HG03575 (cell line): Measurements from ENCODE around the gene DISP2.
A peak's percentile ranks its signal among the peaks of the same experiment; 100 is the strongest.

Source experiments
- ATAC-seq: cut with Tn5 transposase; IDR thresholded peaks from one replicate; pipeline ENCODE4 v1.9.1; 2021; ENCODE audit not compliant: unreplicated experiment, insufficient number of reproducible peaks, low FRiP score; ENCODE audit errors: extremely low read depth

DISP2 gene

DNA sequence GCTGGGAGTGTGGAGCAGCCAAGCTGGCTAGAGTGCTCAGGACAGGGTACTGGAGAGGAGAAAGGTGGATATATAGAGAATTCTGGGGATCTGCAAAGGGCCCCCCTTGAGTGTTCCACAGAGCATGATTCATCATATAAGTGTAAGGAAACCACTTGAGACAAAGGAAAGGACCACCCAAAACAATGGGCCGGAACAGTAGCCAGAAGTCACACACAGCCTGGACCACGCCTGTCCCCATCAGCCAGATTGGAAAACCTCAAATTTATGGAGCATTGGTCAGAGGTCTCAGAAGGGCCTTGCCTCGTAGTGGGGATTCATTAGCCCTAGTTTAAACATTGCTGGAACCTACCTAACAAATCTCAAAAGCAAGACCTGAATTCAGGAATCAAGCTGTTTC is 19.6 kb downstream of the DISP2 start:
- ATAC-seq = no peak

DNA sequence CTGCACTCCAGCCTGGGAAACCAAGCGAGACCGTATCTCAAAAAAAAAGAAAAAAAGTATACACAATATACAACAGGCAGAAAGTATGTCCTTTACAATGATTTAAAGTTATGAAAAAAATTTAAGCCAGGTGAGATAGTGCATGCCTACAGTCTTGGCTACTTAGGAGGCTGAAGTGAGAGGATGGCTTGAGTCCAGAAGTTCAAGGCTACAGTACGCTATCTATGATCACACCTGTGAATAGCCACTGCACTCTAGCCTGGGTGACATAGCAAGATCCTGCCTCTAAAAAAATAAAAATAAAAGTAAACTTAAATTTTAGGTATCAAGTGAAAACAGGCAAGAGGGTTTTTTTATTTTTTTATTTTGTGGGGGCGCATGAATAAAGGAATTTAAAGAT is 21.4 kb downstream of the DISP2 start:
- ATAC-seq = no peak

DNA sequence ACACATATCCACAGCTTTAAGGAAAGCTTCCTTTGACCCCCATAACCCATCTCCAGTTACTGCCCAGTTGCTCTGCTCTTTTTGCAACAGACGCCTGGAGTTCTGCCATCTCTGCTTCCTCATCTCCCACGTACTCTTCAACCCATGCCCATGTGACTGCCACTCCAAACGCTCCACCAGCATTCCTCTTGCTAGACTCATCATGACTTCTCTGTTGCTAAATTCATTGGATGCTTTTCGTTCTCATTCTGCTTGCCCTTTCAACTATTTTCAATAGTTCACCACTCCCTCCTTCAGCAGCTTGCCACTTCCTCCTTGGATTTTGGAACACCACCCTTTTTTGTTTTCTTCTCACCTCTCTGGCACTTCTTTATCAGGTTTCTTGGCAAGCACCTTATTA is 21.8 kb downstream of the DISP2 start:
- ATAC-seq = no peak

DNA sequence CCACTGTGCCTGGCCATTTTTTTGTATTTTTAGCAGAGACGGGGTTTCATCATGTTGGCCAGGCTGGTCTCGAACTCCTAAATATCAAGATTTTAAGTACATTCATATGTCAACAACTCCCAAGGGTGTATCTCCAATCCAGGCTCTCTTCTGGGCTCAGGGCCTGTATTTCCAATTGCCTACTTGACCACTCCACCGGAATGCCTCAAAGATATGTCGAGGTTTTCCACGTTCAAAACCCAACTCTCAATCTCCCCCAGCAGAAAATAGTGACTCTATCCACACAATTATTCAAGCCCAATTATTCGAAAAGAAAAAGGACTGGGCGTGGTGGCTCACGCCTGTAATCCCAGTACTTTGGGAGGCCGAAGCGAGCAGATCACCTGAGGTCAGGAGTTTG is 22.6 kb downstream of the DISP2 start:
- ATAC-seq = no peak

DNA sequence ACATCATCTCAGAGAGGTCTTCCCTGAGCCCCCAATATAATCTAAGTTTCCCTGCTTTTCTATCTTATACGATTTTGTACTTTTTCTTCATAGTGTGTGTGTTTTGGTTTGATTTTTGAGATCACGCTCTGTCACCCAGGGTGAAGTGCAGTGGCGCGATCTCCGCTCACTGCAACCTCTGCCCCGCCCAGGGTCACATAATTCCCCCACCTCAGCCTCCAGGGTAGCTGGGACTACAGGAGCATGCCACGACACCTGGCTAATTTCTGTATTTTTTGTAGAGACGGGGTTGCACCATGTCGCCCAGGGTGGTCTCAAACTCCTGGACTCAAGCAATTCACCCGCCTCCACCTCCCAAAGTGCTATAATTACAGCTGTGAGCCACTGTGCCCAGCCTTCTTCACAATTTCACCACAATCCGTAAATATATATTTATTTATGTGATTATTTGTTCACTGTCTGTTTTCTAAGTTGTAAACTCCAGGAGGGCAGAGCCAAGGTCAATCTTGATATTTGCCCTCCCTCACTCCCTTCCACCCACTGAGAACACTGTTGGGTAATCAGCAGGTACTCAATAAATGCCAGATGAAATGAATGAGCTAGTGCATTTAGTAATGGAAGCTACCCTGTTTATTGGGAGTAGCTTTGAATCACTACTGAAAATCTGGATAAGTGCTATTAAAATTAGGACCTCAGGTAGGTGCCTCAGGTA is 24.0 kb downstream of the DISP2 start:
- no peak for ATAC-seq

DNA sequence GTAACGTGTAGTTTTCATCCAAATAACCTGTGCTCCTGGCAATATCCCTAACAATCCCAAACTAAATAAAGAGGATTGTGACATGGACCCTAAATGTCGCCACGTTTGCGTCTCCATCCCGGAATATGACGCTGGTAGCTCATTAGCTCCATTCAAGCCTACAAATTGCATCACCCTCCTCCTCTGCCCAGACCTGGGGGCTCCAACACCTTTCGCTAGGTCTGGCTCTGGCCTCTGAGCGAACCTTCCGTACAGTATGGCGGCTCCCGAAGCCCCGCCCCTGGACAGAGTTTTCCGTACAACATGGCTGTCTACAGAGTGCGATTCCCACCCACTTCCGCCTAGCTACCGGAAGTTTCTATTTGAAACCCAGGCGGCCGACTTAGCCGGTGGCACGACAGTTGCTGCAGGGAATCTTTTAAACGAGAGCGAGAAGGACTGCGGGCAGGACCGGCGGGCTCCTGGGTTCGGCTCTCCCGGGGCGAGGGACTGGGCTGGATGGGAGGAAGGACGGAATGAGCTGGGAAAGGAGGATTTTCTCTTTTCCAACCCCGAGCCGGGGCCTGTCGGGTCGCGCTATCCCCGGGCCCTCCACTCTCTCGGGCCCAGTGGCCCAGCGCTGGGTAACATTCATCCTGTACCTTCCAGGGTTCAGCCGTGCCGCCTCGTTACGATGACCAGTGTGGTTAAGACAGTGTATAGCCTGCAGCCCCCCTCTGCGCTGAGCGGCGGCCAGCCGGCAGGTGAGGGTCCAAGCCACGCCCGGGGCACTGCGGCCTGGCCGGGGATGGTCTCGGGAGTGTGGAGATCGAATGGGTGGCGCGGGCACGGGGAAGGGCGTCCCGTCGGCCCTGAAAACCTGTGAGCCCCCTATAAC is 24.8 kb downstream of the DISP2 start, which contains the start of gene KNSTRN:
Gene KNSTRN, plus strand, starts transcription at position 142 of the 877 bp plus-strand sequence. Its CDS starts 115 bp downstream, at position 257.
- no peak for ATAC-seq

DNA sequence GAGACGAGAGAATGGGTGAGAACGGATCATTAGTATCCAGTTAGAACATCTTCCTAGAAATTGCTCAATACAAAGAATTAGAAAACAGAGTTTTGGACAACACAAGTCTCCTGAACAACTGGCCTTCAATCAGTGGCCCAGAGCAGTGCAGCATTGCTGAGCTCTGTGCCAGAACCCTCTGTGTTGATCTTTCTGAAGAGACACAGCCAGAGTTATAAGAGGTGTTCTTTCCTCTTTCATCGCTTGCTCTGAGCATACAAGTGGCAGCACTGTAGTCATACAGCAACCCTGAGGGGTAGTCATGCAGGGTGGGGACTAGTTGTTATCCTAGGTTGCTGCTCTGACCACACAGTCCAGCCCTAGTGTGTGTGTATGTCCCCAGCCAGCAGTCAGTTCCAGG is 28.5 kb downstream of the DISP2 start:
- no peak for ATAC-seq

DNA sequence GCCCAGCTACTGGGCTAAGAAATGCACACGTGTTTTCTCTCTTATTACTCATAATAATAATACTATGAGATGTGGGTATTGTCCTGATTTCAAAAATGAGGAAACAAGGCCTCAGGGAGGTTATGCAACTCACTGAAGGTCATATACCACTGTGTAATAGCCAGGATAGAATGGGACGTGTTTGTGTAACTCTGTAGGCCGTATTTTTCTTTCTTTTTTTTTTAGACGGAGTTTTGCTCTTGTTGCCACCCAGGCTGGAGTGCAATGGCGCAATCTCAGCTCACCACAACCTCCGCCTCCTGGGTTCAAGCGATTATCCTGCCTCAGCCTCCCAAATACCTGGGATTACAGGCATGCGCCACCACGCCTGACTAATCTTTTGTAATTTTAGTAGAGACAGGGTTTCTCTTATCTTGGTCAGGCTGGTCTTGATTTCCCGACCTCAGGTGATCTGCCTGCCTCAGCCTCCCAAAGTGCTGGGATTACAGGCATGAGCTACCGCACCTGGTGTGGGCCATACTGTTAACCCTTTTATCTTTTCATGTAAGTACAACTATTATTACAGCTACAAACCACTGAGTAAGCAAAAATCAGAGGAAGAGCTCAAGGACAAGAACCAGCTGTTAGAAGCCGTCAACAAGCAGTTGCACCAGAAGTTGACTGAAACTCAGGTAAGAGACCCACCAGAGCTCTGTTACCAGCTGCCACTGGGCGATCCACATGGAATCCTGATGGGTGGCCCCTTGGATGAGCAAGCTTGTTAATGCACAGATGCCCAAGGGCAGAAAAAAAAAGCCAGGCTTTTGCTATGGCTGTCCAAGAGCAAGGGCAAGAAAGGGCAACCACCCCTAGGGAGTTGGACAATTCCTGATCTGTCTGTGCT is 31.2 kb downstream of the DISP2 start:
- ATAC-seq = no peak

DNA sequence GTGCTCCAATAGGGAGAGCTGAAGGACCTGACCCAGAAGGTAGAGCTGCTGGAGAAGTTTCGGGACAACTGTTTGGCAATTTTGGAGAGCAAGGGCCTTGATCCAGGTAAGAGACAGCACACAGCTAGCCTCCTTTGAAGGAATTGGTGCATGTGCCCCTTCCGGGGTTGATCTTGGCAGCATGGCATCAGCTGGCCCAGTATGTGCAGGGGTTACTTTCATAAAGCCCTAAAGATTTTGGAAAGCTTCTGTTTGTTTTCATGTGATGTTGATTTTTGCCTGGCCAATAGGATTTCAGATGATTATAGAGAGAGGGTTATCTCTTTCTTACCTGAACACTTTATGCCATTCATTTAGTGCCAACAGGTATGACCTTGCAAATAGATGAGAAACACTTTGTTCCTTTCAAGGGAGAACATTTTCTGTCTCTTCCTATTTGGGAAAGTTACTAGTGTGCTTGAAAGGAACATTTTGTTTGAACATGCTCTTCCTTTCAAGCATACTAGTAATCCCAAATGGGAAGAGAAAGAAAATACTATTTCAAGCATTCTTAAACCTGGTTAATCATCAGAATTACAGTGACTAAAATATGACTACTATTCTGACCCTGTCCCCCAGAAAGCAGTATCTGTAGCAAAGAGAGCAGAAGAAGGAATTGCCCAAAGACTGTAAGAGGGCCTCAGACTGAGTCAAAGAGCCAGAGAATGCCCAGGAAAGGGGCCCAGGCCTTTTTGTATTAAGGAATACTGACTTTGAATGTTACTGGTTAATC is 32.0 kb downstream of the DISP2 start:
- ATAC-seq = no peak

DNA sequence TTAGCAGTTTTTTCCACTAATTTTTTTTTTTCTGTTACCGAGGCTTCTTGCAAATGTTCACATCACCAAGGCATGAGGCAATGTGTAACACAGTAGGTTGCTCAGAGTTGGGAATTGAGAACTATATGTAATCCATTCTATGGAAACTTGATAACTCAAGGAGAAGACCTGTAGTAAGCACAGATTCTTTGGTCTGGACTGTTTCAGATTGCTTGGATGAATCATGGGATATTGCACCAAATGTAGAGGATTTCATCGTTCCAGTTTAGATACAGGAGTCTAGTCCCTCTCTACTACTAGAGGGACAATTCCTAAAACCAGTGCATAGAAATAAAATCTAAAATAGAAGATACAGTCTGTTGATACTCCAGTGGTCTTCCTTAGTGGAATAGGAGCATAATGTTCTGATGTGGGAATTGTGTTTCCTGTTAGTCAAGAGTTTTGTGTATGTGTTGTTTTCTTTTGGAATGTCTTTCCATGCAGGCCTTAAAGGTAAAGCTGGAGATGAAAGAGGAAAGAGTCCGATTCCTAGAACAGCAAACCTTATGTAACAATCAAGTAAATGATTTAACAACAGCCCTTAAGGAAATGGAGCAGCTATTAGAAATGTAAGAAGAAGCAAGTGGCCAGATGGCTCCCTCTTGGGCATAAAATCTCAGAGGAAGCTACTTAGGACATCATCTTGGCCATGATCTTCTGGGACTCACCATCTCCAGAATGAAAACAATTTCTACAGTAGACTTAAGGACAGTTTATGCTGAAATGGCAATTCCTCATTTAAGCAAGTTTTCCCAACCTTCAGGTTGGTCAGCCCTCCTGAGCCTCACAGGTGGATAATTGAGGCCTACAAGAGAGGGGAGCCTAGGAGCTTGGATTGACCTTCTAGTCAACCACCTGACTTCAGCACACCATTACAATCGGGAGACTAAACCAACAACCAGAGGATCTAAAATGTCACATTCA is 35.2 kb downstream of the DISP2 start:
- no peak for ATAC-seq

DNA sequence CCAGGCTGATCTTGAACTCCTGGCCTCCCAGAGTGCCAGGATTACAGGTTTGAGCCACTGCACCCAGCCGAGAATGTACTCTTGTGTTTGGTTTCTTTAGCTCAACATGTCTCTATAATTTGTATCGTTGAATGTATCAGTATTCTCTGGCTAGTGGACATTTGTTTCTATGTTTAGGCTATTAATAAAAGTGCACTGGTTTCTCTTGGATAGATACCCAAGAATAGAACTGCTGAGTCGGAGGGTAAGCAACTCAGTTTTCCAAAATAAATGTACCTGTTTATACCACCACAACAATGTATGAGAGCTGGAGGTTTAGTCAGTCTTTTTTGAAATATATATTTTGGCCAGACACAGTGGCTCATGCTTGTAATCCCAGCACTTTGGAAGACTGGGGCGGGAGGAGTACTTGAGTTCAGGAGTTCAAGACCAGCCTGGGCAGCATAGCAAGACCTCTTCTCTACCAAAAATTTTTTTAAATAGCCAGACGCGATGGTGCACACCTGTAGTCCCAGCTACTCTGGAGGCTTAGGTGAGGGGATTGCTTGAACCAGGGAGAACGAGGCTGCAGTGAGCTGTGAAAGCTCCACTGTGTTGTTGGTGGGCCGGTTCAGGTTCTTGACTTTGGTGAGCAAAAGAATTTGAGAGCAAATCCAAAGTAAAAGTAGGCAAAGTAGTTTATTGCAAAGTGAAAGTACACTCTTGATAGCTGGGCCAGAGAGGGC is 39.8 kb downstream of the DISP2 start:
- ATAC-seq = no peak

DNA sequence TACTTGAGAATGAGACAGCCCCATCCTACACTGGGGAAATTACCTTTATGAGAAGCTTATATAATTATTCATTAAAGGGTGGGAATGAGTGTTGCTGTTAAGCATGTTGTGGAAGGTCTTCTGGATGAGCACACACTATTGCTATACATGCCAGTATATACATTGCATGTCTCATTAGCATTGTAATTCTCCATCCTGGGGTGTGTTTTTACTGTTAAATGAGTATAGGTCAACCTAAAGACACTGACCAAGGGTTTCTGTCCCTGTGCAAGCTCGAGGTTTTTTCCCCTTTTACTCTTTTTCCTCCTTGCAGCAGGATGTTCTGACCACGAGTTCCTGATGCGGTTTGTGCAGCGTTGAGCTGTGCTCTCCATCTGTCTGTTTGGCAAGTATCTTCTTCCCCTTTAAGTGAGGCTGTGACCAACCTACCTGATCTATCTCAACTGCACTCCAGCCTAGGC is 40.4 kb downstream of the DISP2 start:
- ATAC-seq = peak; percentile 54

DNA sequence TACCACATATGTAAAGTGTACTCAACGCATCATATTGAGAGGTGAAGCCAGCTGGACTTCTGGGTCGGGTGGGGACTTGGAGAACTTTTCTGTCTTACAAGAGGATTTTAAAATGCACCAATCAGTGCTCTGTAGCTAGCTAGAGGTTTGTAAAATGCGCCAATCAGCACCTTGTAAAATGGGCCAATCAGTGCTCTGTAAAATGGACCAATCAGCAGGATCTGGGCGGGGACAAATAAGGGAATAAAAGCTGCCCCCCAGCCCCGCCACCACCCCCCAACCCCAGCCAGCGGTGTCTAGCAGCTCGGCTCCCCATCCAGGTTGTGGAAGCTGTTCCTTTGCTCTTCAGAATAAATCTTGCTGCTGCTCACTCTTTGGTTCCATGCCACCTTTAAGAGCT is 41.4 kb downstream of the DISP2 start:
- ATAC-seq = no peak

DNA sequence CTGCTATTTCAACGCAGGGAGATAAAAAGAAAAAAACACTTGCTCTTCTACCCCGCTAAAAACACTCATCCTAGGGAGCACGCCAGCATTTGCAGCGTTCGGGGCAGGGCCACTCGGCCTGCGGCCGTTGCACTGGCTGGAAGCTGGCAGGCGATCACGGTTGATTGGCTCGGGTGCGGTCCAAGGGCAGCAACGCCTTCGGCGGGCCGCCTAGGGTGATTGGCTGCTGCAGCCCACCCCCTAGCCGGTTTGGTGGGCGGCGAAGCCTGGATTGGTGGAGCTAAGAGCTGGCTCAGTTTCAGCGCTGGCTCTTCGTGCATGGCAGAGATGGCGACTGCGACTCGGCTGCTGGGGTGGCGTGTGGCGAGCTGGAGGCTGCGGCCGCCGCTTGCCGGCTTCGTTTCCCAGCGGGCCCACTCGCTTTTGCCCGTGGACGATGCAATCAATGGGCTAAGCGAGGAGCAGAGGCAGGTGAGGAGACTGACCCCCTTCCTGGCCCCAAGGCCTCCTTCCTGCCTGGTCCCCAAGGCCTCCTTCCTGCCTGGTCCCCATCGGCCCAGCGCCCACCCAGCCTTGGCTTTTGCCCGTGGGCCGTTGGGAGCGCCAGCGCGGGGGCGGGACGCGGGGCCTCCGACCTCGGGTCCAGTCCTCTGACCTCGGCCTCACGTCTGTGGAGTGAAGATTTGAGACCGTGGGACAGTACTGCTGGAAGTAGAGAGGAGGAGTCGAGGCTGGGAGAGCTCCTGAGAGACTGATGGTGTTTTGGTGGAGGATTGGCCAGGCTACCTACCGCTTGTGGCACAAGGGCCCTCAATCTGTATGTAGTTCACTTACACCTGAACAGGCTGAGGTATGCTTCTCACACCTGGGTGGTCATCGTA is 47.7 kb downstream of the DISP2 start, which contains the start of gene IVD:
Gene IVD, plus strand, starts transcription at position 295 of the 881 bp plus-strand sequence. Its CDS starts 33 bp downstream, at position 328.
- peak; percentile 58 for ATAC-seq

DNA sequence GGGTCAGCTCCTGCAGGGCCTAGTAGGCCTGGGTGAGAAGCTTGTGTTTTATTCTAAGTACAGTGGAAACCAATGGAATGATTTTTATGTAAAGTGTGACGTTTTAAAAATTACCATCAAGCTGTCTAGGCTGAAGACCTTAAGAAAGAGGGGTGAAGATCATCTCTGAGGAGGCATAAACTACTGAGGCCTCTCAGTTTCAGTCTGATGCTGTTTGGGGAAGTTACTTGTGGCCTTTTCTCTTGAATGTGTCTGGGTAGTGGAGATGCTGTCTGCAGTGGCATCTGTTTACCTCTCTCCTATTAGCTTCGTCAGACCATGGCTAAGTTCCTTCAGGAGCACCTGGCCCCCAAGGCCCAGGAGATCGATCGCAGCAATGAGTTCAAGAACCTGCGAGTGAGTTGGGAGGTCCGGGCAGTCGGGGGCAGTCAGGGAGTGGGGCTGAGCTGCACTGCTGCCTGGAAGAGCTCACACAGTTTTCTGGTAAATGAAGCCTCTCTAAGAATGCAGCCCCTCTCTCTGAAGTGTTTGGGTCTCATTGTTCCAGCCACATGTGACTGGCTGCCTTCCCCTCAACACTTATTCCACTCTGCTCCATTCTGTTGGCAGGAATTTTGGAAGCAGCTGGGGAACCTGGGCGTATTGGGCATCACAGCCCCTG is 49.4 kb downstream of the DISP2 start:
- no peak for ATAC-seq
